ENCODE measurements around the gene PAXX.

The PAXX gene

GRCh38 chr9:136991993-136992818, at the start of gene PAXX:
Gene PAXX, plus strand, starts transcription at chr9:136992422. Its CDS starts 22 bp downstream, at chr9:136992444.
- Histone ChIP-seq H3K4me3 (ENCODE audit: low read length) (peak within 1 kb of the TSS; percentile 75), H3K36me3 (ENCODE audit: control insufficient read depth, insufficient read depth, low read length) (no peaks in the 10 kb centered on the region; the same call in 1 of the 2 replicates), H3K27ac (ENCODE audit: low read length) (no peak within 1 kb of the TSS), H3K9me3 (ENCODE audit: control insufficient read depth, insufficient read depth, low read length) (no peaks in the 10 kb centered on the region), H3K4me1 (ENCODE audit: control insufficient read depth, insufficient read depth, low read length) (peaks cover 15% of the 10 kb centered on the region), H3K27me3 (ENCODE audit: control insufficient read depth, insufficient read depth, low read length) (no peaks in the 10 kb centered on the region; the same call in 1 of the 2 replicates)
- no peak for DNase-seq (ENCODE audit: low read depth, low spot score)
- WGBS (ENCODE audit: insufficient coverage, insufficient read length): no CpG with 5 or more reads among the region's 92 CpGs

- WGBS (ENCODE audit: insufficient coverage, insufficient read length): no CpG with 5 or more reads among the region's 16 CpGs
- peaks cover 26% of the 10 kb centered on the region for H3K36me3 ChIP-seq (ENCODE audit: control insufficient read depth, insufficient read depth, low read length)
- no peak for DNase-seq (ENCODE audit: low read depth, low spot score)
- no peaks in the 10 kb centered on the region for H3K9me3 ChIP-seq (ENCODE audit: control insufficient read depth, insufficient read depth, low read length)
- no peak overlapping the region for H3K4me3 ChIP-seq (ENCODE audit: low read length)
- no peaks in the 10 kb centered on the region for H3K27me3 ChIP-seq (ENCODE audit: control insufficient read depth, insufficient read depth, low read length)
- H3K27ac ChIP-seq (ENCODE audit: low read length): no peak overlapping the region
- H3K4me1 ChIP-seq (ENCODE audit: control insufficient read depth, insufficient read depth, low read length): peaks cover 5% of the 10 kb centered on the region; the same call in 1 of the 2 replicates
Observed at GRCh38 chr9:136942881-136943230, 49.4 kb upstream of the PAXX start.

GRCh38 chr9:136943291-136944211, 48.7 kb upstream of the PAXX start:
- H3K27ac ChIP-seq (ENCODE audit: low read length): no peak overlapping the region
- DNase-seq (ENCODE audit: low read depth, low spot score): no peak
- H3K36me3 ChIP-seq (ENCODE audit: control insufficient read depth, insufficient read depth, low read length): peaks cover 26% of the 10 kb centered on the region

GRCh38 chr9:136944212-136944518, 48.1 kb upstream of the PAXX start:
- no peak overlapping the region for H3K27ac ChIP-seq (ENCODE audit: low read length)
- peak overlapping the region; percentile 80 for H3K4me3 ChIP-seq (ENCODE audit: low read length)
- H3K27me3 ChIP-seq (ENCODE audit: control insufficient read depth, insufficient read depth, low read length): no peaks in the 10 kb centered on the region
- DNase-seq (ENCODE audit: low read depth, low spot score): no peak
- H3K9me3 ChIP-seq (ENCODE audit: control insufficient read depth, insufficient read depth, low read length): no peaks in the 10 kb centered on the region
- no CpG with 5 or more reads among the region's 45 CpGs for WGBS (ENCODE audit: insufficient coverage, insufficient read length)
- H3K4me1 ChIP-seq (ENCODE audit: control insufficient read depth, insufficient read depth, low read length): peaks cover 5% of the 10 kb centered on the region; the same call in 1 of the 2 replicates
- H3K36me3 ChIP-seq (ENCODE audit: control insufficient read depth, insufficient read depth, low read length): peaks cover 26% of the 10 kb centered on the region

More at GRCh38 chr9:136943291-136944211, 48.7 kb upstream of the PAXX start:
- no peaks in the 10 kb centered on the region for H3K27me3 ChIP-seq (ENCODE audit: control insufficient read depth, insufficient read depth, low read length)
- H3K9me3 ChIP-seq (ENCODE audit: control insufficient read depth, insufficient read depth, low read length): no peaks in the 10 kb centered on the region
- WGBS (ENCODE audit: insufficient coverage, insufficient read length): no CpG with 5 or more reads among the region's 61 CpGs
- H3K4me3 ChIP-seq (ENCODE audit: low read length): peak overlapping the region; percentile 80
- H3K4me1 ChIP-seq (ENCODE audit: control insufficient read depth, insufficient read depth, low read length): peaks cover 5% of the 10 kb centered on the region; the same call in 1 of the 2 replicates

GRCh38 chr9:136944519-136945332, 47.5 kb upstream of the PAXX start, which contains the start of the genes C8G and FBXW5:
Gene C8G, plus strand, starts transcription at chr9:136945243. Its CDS starts 78 bp downstream, at chr9:136945321.
Gene FBXW5, minus strand, starts transcription at chr9:136944738. Its CDS starts 655 bp downstream, at chr9:136944083.
- Histone ChIP-seq H3K9me3 (ENCODE audit: control insufficient read depth, insufficient read depth, low read length) (no peaks in the 10 kb centered on the region), H3K4me3 (ENCODE audit: low read length) (peak within 1 kb of the TSS; percentile 80), H3K36me3 (ENCODE audit: control insufficient read depth, insufficient read depth, low read length) (peaks cover 26% of the 10 kb centered on the region), H3K27ac (ENCODE audit: low read length) (no peak within 1 kb of the TSS), H3K4me1 (ENCODE audit: control insufficient read depth, insufficient read depth, low read length) (peaks cover 5% of the 10 kb centered on the region; the same call in 1 of the 2 replicates), H3K27me3 (ENCODE audit: control insufficient read depth, insufficient read depth, low read length) (no peaks in the 10 kb centered on the region)
- DNase-seq (ENCODE audit: low read depth, low spot score): peak; percentile 75
- WGBS (ENCODE audit: insufficient coverage, insufficient read length): no CpG with 5 or more reads among the region's 74 CpGs

- H3K27ac ChIP-seq (ENCODE audit: low read length): no peak overlapping the region
- no peaks in the 10 kb centered on the region for H3K27me3 ChIP-seq (ENCODE audit: control insufficient read depth, insufficient read depth, low read length)
- DNase-seq (ENCODE audit: low read depth, low spot score): no peak
- no peak overlapping the region for H3K4me3 ChIP-seq (ENCODE audit: low read length)
- H3K9me3 ChIP-seq (ENCODE audit: control insufficient read depth, insufficient read depth, low read length): no peaks in the 10 kb centered on the region
- H3K36me3 ChIP-seq (ENCODE audit: control insufficient read depth, insufficient read depth, low read length): peaks cover 18% of the 10 kb centered on the region
- peaks cover 5% of the 10 kb centered on the region; the same call in 1 of the 2 replicates for H3K4me1 ChIP-seq (ENCODE audit: control insufficient read depth, insufficient read depth, low read length)
- WGBS (ENCODE audit: insufficient coverage, insufficient read length): no CpG with 5 or more reads among the region's 30 CpGs
Observed at GRCh38 chr9:136945333-136946227, 46.6 kb upstream of the PAXX start.

GRCh38 chr9:136946228-136947027, 45.8 kb upstream of the PAXX start:
- no CpG with 5 or more reads among the region's 27 CpGs for WGBS (ENCODE audit: insufficient coverage, insufficient read length)

GRCh38 chr9:136947028-136947891, 45.0 kb upstream of the PAXX start:
- H3K4me1 ChIP-seq (ENCODE audit: control insufficient read depth, insufficient read depth, low read length): peaks cover 5% of the 10 kb centered on the region; the same call in 1 of the 2 replicates
- WGBS (ENCODE audit: insufficient coverage, insufficient read length): no CpG with 5 or more reads among the region's 26 CpGs

More at GRCh38 chr9:136946228-136947027, 45.8 kb upstream of the PAXX start:
- Histone ChIP-seq H3K36me3 (ENCODE audit: control insufficient read depth, insufficient read depth, low read length) (peaks cover 10% of the 10 kb centered on the region), H3K4me3 (ENCODE audit: low read length) (no peak overlapping the region), H3K27ac (ENCODE audit: low read length) (no peak overlapping the region), H3K9me3 (ENCODE audit: control insufficient read depth, insufficient read depth, low read length) (no peaks in the 10 kb centered on the region), H3K4me1 (ENCODE audit: control insufficient read depth, insufficient read depth, low read length) (peaks cover 5% of the 10 kb centered on the region; the same call in 1 of the 2 replicates), H3K27me3 (ENCODE audit: control insufficient read depth, insufficient read depth, low read length) (no peaks in the 10 kb centered on the region)
- no peak for DNase-seq (ENCODE audit: low read depth, low spot score)

More at GRCh38 chr9:136947028-136947891, 45.0 kb upstream of the PAXX start:
- H3K9me3 ChIP-seq (ENCODE audit: control insufficient read depth, insufficient read depth, low read length): no peaks in the 10 kb centered on the region
- H3K27ac ChIP-seq (ENCODE audit: low read length): no peak overlapping the region
- H3K27me3 ChIP-seq (ENCODE audit: control insufficient read depth, insufficient read depth, low read length): no peaks in the 10 kb centered on the region
- DNase-seq (ENCODE audit: low read depth, low spot score): no peak
- H3K4me3 ChIP-seq (ENCODE audit: low read length): no peak overlapping the region
- H3K36me3 ChIP-seq (ENCODE audit: control insufficient read depth, insufficient read depth, low read length): peaks cover 3% of the 10 kb centered on the region; the same call in 1 of the 2 replicates
